GM12892 (cell line): ENCODE measurements around the gene ALG2.

Experiments
- POLR2A ChIP-seq: IDR thresholded peaks from 2 replicates; pipeline ENCODE4 v1.6.1; 2011; ENCODE audit warnings: low read depth, low read length, control low read depth
- POLR2AphosphoS5 ChIP-seq: IDR thresholded peaks from 2 replicates; pipeline ENCODE4 v1.6.1; 2011; ENCODE audit warnings: low read depth, low read length, control low read depth
- TAF1 ChIP-seq: IDR thresholded peaks from 2 replicates; pipeline ENCODE4 v1.6.1; 2011; ENCODE audit warnings: low read depth, mild to moderate bottlenecking, control low read depth, low read length, borderline replicate concordance

GRCh38 chr9:99184475-99185347 lies 37.0 kb downstream of the ALG2 start:
- TF ChIP-seq POLR2AphosphoS5: 0 out of 2 replicates have a peak, but pooled peaks have one; percentile 17
- TF ChIP-seq POLR2A: no peak
- TF ChIP-seq TAF1: 0 out of 2 replicates have a peak, but pooled peaks have one; percentile 26
